Gastroesophageal sphincter (tissue), 3 donors: ENCODE results near the gene IGF2BP1.

Experiments used
- CTCF ChIP-seq, 4 experiments: fragments of 200-600 bp in 2 of 4; fragments of 450-650 bp in 2 of 4; sonication (generic) in 1 of 4; IDR thresholded peaks; one replicate each; pipeline ENCODE4 v1.5.1; 2017 to 2019; ENCODE audit warnings: antibody characterized with exemption in 4 of 4, mild to moderate bottlenecking in 2 of 4, moderate library complexity in 2 of 4
- EP300 ChIP-seq: sonication (generic); formaldehyde crosslinking; IDR thresholded peaks from one replicate; pipeline ENCODE4 v1.6.1; 2017; ENCODE audit warnings: antibody characterized with exemption, mild to moderate bottlenecking
- POLR2A ChIP-seq, 2 donors: fragments of 450-650 bp; IDR thresholded peaks; one replicate each; pipeline ENCODE4 v1.6.1; 2017; ENCODE audit warnings: antibody characterized with exemption in 2 of 2, mild to moderate bottlenecking in 2 of 2, moderate library complexity in 1 of 2

GRCh38 chr17:49050611-49051010, 53.4 kb downstream of the IGF2BP1 start:
- TF ChIP-seq POLR2A (IDR thresholded peaks at IDR 0.05) (no peak), CTCF (IDR thresholded peaks at IDR 0.05) (no peak), EP300 (no peak)
